SK-N-MC (cell line): Measurements from ENCODE around the gene PRRC1.

Source experiments
- DNase-seq: peaks from one replicate; pipeline ENCODE4 v3.0.0-alpha.2; 2011; ENCODE audit warnings: low read depth, low spot score
- H3K27ac ChIP-seq: fragments of 200-600 bp; sonication (generic); 2 replicates; pipeline ENCODE4 v1.5.1; 2016; ENCODE audit warnings: mixed run types
- H3K36me3 ChIP-seq: fragments of 200-600 bp; sonication (generic); 2 replicates; pipeline ENCODE4 v1.6.1; 2017; ENCODE audit warnings: antibody characterized with exemption, low read length, mixed read lengths; ENCODE audit not compliant: insufficient read depth
- H3K4me3 ChIP-seq: fragments of 200-600 bp; sonication (generic); 2 replicates; pipeline ENCODE4 v1.5.1; 2016
- H3K9ac ChIP-seq: fragments of 200-600 bp; sonication (generic); 2 replicates; pipeline ENCODE4 v1.8.0; 2017; ENCODE audit warnings: mixed run types, mixed read lengths; ENCODE audit not compliant: insufficient read length
- H3K9me3 ChIP-seq: fragments of 200-600 bp; sonication (generic); 2 replicates; pipeline ENCODE4 v1.6.1; 2017; ENCODE audit warnings: low read depth, mild to moderate bottlenecking, antibody characterized with exemption, low read length, moderate library complexity, mixed read lengths
- EZH2 ChIP-seq: fragments of 200-600 bp; sonication (generic); IDR thresholded peaks from one replicate; pipeline ENCODE4 v1.6.1; 2017; ENCODE audit warnings: antibody characterized with exemption
- FOXP2 ChIP-seq: optimal IDR thresholded peaks from 2 replicates; pipeline ENCODE3; 2011; ENCODE audit warnings: mild to moderate bottlenecking, moderate library complexity; ENCODE audit not compliant: insufficient read depth; ENCODE audit errors: extremely low read length, control extremely low read depth
- POLR2AphosphoS5 ChIP-seq: IDR thresholded peaks from 2 replicates; pipeline ENCODE4 v1.6.1; 2012; ENCODE audit warnings: mild to moderate bottlenecking, low read depth, low read length, borderline replicate concordance

PRRC1 gene

GRCh38 chr5:127590156-127590722 lies 72.8 kb downstream of the PRRC1 start:
- no peak for TF ChIP-seq EZH2
- TF ChIP-seq FOXP2 = no peak
- TF ChIP-seq POLR2AphosphoS5 = no peak
- H3K27ac ChIP-seq = no peak overlapping the region
- no peak overlapping the region for H3K9ac ChIP-seq
- no peaks in the 10 kb centered on the region for H3K36me3 ChIP-seq
- no peak overlapping the region for H3K4me3 ChIP-seq
- DNase-seq = no peak
- H3K9me3 ChIP-seq = no peaks in the 10 kb centered on the region

GRCh38 chr5:127595484-127596368 lies 78.3 kb downstream of the PRRC1 start:
- H3K9me3 ChIP-seq = no peaks in the 10 kb centered on the region
- DNase-seq = no peak
- no peak overlapping the region for H3K27ac ChIP-seq
- no peak for TF ChIP-seq FOXP2
- no peak for TF ChIP-seq EZH2
- TF ChIP-seq POLR2AphosphoS5 = no peak
- no peaks in the 10 kb centered on the region for H3K36me3 ChIP-seq
- no peak overlapping the region for H3K9ac ChIP-seq
- H3K4me3 ChIP-seq = no peak overlapping the region

- Histone ChIP-seq H3K27ac (no peak overlapping the region), H3K4me3 (no peak overlapping the region), H3K9me3 (no peaks in the 10 kb centered on the region), H3K9ac (no peak overlapping the region), H3K36me3 (no peaks in the 10 kb centered on the region)
- no peak for DNase-seq
- TF ChIP-seq POLR2AphosphoS5 (no peak), EZH2 (no peak), FOXP2 (no peak)
Observed at GRCh38 chr5:127596501-127596900, 79.1 kb downstream of the PRRC1 start.

DNA sequence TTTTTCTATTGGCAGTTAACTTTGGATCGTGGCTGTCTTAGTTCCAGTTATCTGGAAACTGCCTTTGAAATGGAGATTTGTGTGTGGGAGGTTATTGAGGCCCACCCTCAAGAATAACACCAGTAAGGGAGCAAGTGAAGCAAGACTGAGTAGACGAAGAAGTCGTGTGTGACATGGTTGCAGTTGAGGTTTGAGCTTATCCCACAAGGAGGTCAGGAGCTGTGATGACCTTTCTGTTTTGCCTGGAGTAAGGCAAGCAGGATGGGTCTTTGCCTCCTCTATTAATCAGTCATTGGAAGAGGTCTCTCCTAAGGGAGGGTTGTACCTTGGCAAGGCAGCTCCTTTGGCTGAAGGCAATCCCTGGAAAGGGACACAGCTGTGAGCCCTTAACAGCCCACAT lies 81.9 kb downstream of the PRRC1 start:
- DNase-seq = no peak
- H3K4me3 ChIP-seq = no peak overlapping the region
- no peak overlapping the region for H3K27ac ChIP-seq
- no peak for TF ChIP-seq FOXP2
- TF ChIP-seq EZH2 = no peak
- TF ChIP-seq POLR2AphosphoS5 = no peak
- no peaks in the 10 kb centered on the region for H3K36me3 ChIP-seq
- H3K9ac ChIP-seq = no peak overlapping the region
- no peaks in the 10 kb centered on the region for H3K9me3 ChIP-seq

- no peaks in the 10 kb centered on the region for H3K9me3 ChIP-seq
- DNase-seq = no peak
- no peak overlapping the region for H3K9ac ChIP-seq
- TF ChIP-seq POLR2AphosphoS5 = no peak
- no peak for TF ChIP-seq EZH2
- TF ChIP-seq FOXP2 = no peak
- no peak overlapping the region for H3K27ac ChIP-seq
- H3K4me3 ChIP-seq = no peak overlapping the region
- H3K36me3 ChIP-seq = no peaks in the 10 kb centered on the region
Observed at GRCh38 chr5:127599847-127600246, 82.4 kb downstream of the PRRC1 start.

DNA sequence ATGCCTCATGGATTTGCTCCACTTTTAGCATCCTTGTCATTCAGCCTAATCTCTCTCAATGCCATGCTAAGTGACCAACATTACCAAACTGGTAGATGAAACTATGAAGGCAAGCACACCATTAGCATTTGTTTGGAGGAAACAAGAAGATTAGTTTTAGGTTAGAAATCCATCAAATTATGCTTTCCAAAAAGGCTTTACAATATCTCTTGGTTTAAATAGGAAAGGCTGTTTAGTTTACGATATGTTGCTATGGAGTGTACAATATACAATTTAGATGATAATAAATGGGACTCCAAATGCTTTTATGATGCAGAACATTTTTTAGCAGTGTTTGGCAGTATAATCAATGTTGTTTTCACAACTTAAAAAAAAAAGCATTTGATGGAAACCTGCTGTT lies 83.7 kb downstream of the PRRC1 start:
- H3K36me3 ChIP-seq = no peaks in the 10 kb centered on the region
- H3K4me3 ChIP-seq = no peak overlapping the region
- no peak overlapping the region for H3K27ac ChIP-seq
- no peak for TF ChIP-seq EZH2
- no peak for DNase-seq
- H3K9me3 ChIP-seq = no peaks in the 10 kb centered on the region
- H3K9ac ChIP-seq = no peak overlapping the region

- H3K9me3 ChIP-seq = no peaks in the 10 kb centered on the region
- no peak overlapping the region for H3K27ac ChIP-seq
- H3K9ac ChIP-seq = no peak overlapping the region
- no peaks in the 10 kb centered on the region for H3K36me3 ChIP-seq
- H3K4me3 ChIP-seq = no peak overlapping the region
- TF ChIP-seq EZH2 (no peak), POLR2AphosphoS5 (no peak), FOXP2 (no peak)
- no peak for DNase-seq
Observed at GRCh38 chr5:127601601-127602000, 84.2 kb downstream of the PRRC1 start.

GRCh38 chr5:127602481-127602880 lies 85.0 kb downstream of the PRRC1 start:
- Histone ChIP-seq H3K36me3 (no peaks in the 10 kb centered on the region), H3K4me3 (no peak overlapping the region), H3K27ac (no peak overlapping the region), H3K9ac (no peak overlapping the region), H3K9me3 (no peaks in the 10 kb centered on the region)
- DNase-seq = no peak
- no peak for TF ChIP-seq POLR2AphosphoS5
- no peak for TF ChIP-seq FOXP2
- TF ChIP-seq EZH2 = no peak
